DLD1 (cell line): Measurements from ENCODE around the gene CD101.
"Not testable (repeated sequence)": the region's sequence is repeated elsewhere in the genome, so short reads cannot be mapped to it uniquely, and the experiment has no call there.

Source experiments
- in situ Hi-C: cut with HindIII; loops from 2 replicates; pipeline ENCODE4 v1.10.0; 2017; ENCODE audit warnings: low sequenced_read_pairs

CD101 gene, protein sequence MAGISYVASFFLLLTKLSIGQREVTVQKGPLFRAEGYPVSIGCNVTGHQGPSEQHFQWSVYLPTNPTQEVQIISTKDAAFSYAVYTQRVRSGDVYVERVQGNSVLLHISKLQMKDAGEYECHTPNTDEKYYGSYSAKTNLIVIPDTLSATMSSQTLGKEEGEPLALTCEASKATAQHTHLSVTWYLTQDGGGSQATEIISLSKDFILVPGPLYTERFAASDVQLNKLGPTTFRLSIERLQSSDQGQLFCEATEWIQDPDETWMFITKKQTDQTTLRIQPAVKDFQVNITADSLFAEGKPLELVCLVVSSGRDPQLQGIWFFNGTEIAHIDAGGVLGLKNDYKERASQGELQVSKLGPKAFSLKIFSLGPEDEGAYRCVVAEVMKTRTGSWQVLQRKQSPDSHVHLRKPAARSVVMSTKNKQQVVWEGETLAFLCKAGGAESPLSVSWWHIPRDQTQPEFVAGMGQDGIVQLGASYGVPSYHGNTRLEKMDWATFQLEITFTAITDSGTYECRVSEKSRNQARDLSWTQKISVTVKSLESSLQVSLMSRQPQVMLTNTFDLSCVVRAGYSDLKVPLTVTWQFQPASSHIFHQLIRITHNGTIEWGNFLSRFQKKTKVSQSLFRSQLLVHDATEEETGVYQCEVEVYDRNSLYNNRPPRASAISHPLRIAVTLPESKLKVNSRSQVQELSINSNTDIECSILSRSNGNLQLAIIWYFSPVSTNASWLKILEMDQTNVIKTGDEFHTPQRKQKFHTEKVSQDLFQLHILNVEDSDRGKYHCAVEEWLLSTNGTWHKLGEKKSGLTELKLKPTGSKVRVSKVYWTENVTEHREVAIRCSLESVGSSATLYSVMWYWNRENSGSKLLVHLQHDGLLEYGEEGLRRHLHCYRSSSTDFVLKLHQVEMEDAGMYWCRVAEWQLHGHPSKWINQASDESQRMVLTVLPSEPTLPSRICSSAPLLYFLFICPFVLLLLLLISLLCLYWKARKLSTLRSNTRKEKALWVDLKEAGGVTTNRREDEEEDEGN

DNA sequence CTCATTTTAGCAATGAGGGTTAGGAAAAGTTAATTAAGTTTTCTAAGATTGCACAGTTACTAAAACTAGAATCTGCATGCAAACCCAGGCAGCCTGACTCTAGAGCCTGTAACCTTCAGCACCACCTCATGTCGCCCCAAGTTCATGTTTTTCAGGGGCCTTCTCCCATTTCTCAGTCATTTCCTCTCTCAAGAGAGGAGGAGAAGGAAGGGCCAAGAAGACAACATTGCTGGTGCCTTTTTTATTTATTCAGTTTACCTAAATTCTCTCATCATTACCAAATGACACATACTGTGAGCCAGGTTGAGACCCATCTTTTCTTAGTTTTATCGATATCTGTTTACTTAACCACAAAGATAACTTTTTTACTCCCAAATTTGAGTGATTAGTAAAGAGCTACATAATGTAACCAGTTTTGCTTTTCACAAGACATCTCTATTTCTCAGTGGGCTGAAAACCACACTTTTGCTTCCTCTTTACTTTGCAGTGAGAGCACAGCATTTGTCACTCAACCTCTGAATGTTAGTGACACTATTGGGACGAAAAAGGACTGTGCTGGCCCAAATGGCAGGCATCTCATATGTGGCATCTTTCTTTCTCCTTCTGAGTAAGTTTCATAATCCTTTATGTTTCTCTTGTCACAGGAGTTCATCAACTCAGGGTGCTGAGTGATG is at the start of gene CD101:
Gene CD101, plus strand, starts transcription at position 507 of the 674 bp plus-strand sequence. Its CDS starts 58 bp downstream, at position 565.
- in situ Hi-C loops = no loop called here

DNA sequence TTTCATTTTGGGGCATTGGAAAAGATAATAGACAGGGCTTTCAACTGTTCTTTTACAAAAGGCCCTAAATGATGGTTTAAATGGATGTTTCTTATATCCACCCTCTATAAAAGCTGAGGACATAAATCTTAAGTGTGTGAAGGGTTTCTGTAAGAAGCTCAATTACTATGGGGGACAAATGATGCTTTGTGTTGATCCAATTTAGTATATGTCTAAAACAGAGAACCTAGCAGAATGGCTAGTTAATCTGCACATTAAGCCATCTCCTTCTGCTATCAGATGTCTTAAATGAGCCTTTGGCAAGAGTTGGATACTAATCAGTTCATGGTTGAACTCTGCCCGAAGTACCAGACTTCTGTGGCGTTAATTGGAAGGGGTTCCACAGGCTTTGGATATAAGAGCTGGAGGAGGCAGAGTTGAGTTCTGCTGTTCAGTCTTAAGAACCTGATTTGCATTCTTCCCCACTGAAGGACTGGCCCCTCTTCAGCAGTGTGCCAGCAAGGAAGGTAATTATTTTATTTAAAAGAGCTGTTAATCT is 48.8 kb upstream of the CD101 start:
- in situ Hi-C loops = no loop called here

DNA sequence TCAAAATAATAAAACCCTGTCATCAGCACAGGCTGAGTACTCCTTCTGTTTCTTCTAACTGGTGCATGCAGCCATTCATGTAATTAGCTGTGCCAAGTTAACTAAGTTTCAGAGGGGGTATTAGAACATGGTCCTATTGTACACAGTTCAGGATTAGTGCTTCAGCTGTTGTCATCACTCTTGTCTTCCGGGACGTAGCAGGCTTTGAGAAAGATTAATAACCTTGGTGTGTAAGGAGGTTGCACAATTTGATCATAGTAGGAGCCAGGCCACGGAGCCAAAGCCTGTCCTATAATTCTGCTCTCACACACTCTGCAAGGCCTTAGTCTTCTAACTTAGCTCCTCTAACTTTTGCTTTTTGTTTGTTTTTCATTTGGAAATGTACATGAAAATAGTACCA is 47.1 kb upstream of the CD101 start:
- in situ Hi-C loops = no loop called here

DNA sequence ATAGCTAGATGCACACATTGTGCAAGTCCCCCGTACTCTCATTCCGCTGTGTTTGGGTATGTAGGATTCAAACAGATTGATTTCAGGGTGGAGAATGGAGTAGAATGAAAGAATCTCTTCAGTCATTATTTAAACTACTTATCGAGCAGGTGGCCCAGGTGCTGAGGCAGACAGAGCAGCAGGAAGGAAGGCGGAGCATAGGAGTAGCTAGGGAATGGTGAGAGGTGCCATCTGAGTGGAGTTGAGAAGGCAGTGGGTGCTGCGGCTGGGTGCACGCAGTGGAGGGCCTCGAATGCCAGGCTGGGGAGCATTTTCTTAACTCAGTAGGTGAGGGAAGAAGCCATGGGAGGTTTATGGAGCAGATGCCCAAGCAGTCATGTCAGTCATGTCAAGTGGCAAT is 45.2 kb upstream of the CD101 start:
- in situ Hi-C loops = no loop called here

DNA sequence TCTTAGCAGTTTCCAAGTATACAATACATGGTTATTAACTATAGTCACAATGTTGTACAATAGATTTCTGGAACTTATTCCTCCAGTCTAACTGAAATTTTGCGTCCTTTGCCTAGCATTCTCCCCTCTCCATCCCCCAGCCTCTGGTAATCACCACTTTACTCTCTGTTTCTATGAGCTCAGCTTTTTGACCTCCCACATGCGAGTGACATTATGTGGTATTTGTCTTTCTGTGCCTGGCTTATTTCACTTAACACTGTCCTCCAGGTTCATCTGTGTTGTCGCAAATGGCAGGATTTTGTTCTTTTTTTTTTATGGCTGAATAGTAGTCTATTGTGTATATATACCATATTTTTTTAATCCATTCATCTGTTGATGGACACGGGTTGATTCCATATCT is 43.9 kb upstream of the CD101 start:
- in situ Hi-C loops = no loop called here

DNA sequence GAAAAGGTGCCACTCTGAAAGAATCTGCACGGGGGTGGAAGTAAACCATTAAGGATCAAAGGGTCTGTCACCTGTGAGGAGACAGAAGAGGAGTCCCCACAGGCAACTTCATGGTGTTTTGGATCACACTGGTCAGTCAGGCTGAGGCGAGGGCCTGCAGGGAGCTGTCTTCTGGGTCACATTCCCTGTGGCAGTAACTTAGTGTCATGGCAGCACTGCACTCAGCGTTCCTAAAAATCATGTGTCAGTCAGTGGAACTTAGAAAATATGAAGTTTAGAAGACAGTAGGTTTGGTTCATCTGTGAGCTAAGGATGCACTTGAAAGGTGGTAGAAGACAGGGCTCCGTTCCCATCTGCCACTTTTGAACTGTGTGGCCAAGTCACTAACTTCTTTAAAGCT is 43.5 kb upstream of the CD101 start:
- in situ Hi-C loops = no loop called here

DNA sequence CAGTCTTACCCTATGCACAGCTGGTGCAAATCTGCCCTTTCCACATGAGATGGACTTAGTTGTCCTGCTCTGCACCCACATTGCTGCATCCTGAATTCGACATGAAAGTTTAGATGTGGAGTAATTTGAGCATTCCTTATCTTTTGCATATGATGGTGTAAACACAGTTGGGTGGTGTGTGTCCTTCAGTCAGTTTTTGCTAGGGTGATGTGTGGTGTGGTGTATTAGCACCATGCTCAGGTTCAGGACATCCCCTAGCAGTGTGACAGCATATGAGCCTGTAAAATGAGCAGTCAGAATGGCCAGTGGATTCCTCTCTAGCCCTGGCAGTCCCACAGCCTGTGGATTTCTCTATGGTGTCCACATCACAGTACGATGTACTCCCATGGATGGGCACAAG is 42.6 kb upstream of the CD101 start:
- in situ Hi-C loops = no loop called here

DNA sequence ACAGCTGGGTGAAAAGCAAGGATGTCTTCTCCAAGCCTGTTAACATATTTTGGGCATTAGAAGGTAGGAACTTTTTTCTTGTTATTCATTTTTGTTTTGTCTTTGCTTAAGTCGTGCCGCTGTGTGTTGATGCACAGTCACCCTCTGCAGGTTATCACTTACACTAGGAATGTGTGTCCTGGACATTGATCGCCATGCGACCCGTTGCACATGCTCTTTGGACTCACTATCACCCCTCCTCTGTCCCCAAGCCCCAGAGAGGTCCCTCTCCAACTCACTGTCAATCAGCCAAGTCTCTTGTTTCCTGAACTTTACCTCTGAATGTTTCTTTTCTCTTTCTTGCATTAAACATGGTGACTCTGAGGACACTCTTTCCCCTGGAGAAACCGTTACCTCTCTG is 40.0 kb upstream of the CD101 start:
- in situ Hi-C loops = no loop called here

DNA sequence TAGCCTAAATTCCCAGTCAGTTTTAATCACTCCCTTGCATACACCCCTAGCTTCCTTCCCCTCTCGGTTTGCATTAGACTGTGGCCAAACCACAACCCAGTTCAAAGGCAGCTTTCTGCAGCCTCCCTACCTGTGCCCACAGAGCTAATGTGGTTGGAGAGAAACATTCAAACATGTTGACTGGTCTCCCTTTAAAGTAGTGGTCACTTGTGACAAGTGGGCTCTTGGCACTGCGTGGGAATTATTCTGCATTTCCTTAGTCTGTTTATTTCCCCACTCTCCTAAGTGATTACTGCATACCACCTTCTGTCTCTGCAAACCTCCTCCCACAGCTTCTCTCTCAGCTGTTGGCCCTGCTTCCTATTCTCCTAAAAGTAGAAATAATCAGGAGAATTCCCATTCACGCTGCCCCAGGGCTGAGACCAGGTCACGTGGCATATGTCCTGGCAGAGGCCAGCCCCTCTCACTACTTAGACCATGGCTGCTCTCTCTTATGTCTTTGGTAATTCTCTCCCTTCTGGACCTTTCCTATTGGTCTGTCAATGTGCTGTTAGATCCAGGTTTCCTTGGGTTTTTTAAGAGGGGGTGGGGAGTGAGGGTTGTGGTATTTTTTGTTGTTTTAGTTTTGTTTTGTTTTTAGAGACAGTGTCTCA is 38.4 kb upstream of the CD101 start:
- in situ Hi-C loops = no loop called here

DNA sequence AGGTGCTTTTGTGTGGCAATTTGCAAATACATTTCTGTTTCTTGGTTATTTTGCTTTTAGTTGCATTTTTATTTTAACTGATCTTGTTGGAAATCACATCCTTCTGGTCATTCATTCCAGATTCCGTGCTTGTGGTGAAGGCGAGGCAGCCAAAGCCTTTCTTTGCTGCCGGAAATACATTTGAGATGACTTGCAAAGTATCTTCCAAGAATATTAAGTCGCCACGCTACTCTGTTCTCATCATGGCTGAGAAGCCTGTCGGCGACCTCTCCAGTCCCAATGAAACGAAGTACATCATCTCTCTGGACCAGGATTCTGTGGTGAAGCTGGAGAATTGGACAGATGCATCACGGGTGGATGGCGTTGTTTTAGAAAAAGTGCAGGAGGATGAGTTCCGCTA is 34.8 kb upstream of the CD101 start:
- in situ Hi-C loops = no loop called here

DNA sequence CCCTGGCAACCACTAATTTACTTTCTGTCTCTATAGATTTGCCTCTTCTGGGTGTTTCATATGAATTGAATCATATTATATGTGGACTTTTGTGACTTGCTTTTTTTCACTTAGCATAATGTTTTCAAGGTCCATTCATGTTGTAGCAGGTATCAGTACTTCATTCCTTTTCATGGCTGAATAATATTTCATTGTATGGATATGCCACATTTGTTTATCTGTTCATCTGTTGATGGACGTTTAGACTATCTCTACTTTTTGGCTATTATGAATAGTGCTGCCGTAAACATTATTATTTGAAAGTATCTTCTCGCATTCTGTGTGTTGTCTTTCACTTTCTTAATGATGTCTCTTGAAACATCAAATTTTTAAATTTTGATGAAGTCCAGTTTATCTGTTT is 32.8 kb upstream of the CD101 start:
- in situ Hi-C loops = no loop called here

DNA sequence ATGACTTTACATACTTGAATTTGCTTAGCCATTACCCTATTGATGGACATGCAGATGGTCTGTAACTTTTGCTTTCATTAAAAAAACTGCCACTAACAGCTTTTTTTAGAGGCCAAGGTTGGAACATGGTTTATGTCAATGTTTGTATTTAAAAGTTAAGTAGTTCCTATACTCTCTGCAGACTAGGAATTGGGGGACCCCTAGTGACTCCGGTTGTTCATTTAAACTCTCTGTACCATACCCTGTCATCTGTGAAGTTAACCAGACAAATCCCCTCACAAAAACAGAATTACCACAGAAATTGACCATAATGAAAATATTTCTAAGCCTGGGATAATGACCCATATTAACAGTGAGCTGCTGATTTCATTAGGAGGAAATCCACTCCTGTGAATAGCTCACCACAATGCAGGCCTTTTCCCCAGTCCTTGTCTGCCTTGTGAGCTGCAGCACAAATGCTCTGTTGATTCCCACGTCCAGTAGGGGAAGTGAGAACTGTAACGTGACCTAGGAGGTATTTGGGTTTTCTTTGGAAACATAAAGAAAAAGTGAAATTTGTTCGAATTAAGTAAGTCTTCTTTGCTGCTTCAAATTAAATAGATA is 30.2 kb upstream of the CD101 start:
- in situ Hi-C loops = no loop called here

DNA sequence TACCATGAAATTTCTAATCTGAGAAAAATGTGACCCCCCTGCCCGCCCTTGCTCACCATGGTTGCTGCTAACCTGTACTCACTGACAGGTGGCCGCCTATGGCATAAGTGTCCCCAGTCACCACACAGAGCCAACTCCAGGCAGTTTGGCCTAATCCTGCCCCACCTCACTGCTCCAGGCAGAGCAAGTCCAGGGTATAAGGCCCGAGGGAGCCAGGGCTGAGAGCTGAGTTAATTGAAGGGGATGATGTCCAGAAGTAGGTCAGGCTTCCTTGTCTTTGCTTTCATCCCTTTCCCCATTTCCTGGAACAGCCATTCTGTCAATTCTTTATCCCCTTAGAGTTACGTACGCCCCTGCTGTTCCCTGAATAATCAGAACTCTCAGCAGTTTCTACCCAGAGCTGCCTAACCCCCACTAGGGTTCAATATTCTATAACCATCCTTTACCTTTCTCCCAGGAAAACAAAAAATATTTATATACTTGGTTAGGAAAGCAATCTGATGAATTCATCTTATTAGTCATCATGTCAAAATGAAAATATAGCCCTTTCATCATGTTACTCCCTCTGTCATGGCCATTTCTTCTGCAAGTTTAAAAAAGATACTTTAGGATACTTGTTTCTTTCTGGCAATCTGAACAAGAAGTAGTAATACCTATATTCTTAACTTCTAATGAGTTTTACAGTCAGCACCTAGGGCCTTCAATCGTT is 29.4 kb upstream of the CD101 start:
- in situ Hi-C loops = no loop called here

DNA sequence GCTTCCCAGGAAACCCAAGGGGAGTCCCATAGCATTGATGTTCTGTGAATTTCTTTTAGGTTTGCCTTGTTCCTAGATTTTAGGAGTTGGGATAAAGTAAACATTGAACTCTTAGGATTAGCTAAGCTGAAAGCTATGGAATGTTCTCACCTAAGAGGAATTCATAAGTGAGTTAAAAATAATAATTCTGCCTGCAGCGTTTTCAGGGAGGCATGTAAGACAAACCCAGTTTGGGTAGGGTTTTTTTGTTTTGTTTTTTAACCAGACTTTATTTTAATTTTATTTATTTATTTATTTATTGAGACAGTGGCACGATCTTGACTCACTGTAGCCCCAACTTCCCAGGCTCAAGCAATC is 28.9 kb upstream of the CD101 start:
- in situ Hi-C loops = no loop called here

DNA sequence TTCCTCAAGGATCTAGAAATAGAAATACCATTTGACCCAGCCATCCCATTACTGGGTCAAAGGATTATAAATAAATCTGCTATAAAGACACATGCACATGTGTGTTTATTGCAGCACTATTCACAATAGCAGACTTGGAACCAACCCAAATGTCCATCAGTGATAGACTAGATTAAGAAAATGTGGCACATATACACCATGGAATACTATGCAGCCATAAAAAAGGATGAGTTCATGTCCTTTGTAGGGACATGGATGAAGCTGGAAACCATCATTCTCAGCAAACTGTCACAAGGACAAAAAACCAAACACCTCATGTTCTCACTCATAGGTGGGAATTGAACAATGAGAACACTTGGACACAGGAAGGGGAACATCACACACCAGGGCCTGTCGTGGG is 21.3 kb upstream of the CD101 start:
- in situ Hi-C loops = not testable (repeated sequence)

DNA sequence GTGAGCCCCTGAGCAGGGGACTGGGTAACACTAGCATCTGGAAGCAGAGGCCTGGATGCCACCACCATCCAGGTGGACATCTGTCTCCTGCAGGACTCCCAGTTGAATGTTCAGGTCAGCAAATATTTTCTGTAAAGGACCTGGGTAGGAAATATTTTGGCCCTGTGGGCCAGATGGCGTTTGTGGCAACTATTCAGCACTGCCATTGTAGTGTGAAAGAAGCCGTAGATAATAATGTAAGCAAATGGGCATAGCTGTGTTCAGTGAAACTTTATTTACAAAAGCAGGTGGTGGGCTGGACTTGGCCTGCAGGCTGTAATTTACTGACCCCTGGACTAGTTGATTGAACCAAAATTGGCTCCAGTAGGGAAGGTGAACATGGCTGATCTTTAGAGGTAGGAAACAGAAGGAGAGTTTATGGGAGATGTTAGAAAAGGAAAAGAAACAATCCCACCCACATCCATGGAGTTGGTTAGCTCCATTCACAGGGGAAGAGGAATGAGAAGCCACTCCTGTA is 20.0 kb upstream of the CD101 start:
- in situ Hi-C loops = no loop called here

DNA sequence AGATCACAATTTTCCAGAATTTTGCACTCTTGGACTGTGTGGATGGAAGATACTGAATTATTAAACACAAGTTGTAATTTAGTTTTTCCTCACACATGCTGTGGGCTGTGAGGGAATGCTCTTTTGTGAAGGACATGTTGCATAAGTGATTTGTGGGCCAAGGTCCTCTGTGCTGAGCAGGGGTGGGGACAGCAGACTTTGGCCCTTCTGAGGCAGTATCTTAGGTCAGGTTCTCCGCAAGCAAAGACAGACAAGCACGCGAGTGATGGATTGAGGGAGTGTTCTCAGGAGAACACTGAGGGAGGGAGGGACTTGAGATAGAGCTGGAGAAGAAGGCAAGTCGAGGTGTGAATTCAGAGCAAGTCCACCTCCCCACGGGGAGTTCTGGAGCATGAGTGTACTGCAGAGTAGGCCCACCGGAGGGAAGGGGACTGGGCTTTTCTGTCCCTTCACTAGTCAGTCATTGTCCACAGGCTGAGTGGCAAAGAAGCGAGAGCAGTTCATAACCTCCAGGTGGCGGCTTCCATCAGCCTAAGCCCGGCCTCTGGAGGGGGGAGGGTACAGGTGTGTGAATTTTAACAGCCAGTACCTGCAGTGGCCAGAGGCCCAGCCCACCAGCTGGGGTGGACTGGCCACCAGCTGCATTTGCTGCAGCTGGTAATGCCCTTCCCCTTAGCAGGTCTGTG is 19.1 kb upstream of the CD101 start:
- in situ Hi-C loops = no loop called here

DNA sequence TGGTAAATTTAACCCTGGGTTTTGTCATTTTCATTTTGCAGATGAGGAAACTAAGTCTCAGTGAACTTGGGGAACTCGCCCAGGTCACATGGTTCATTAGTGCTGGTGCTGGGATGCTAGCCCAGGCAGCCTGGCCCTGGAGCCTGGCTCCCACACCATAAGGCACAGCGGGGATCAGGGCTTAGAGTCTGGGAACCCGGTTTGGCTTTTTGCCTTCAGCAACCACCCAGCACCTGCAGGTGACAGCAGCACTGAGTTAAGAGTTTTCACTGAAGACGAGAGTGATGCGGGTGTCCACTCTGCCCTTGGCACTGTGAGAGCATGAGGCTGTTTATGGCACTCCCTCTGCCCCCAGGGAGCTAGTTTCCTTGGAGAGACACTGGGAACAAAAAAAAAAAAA is 18.4 kb upstream of the CD101 start:
- in situ Hi-C loops = no loop called here

DNA sequence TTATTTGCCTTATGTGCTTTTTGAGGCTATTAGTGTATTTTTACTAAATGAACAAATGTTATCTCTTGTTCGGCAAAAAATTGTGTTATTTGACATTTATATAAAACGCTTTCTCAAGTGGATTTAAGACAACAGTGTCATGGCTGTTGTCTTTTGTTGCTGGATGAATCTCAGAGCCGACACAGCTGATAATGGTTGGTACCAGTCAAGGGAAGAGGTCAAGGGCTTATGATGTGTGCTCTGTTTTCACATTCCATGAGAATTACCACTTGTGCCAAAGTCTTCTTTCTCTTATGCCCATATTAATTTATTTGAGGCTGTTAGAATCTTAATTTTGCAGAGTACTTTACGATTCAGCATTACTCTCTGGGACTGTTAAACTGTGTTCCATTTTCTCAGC is 17.9 kb upstream of the CD101 start:
- in situ Hi-C loops = no loop called here
